IMR-90 (cell line): Measurements from ENCODE around the gene GNAZ. TPM values are rescaled to one million over a fixed set of nuclear protein-coding genes. Genes with fewer than 3 reads are reported as not detected.
A peak's percentile ranks its signal among the peaks of the same experiment; 100 is the strongest.

ENCODE experiments used
- ATAC-seq: fragments of 200-7000 bp; cut with Tn5 transposase; 2 replicates; pipeline ENCODE4 v1.9.1; 2020; ENCODE audit warnings: low read depth, mild to moderate bottlenecking, moderate library complexity
- BruUV-seq: library from RNA; stranded (reverse); fragments of 400-500 nt; replicated peaks from 2 replicates; lab custom pipeline; 2021; lab: Mats Ljungman, UMichigan
- CTCF ChIA-PET: fragments of 300-600 bp; formaldehyde crosslinking; extraction: SDS; loops from one replicate; lab custom pipeline; 2021; ENCODE audit warnings: antibody characterized with exemption; lab: Yijun Ruan, JAX
- POLR2A ChIA-PET: fragments of 300-600 bp; sonication (Branson Sonifier 250); formaldehyde crosslinking; loops from one replicate; lab custom pipeline; 2022; ENCODE audit warnings: antibody characterized with exemption; ENCODE audit not compliant: unreplicated experiment; lab: Charles Lee
- DNase-seq: peaks from one replicate; pipeline ENCODE4 v3.0.0; 2013
- H2AFZ ChIP-seq: replicated peaks from 2 replicates; pipeline ENCODE3; 2013; ENCODE audit warnings: low read length, mild to moderate bottlenecking; ENCODE audit not compliant: poor library complexity
- H2AK5ac ChIP-seq: 2 replicates; pipeline ENCODE4 v1.6.1; 2013; ENCODE audit warnings: low read depth, low read length, inconsistent platforms
- H2AK9ac ChIP-seq: replicated peaks from 2 replicates; pipeline ENCODE3; 2013; ENCODE audit warnings: mild to moderate bottlenecking, low read depth, low read length, moderate library complexity; ENCODE audit not compliant: poor library complexity
- H2BK120ac ChIP-seq: 2 replicates; pipeline ENCODE4 v1.6.1; 2013; ENCODE audit warnings: low read depth, low read length, inconsistent platforms
- H2BK15ac ChIP-seq: 3 replicates; pipeline ENCODE4 v1.6.1; 2013; ENCODE audit warnings: low read depth, low read length, inconsistent platforms
- H2BK20ac ChIP-seq: 2 replicates; pipeline ENCODE4 v1.6.1; 2013; ENCODE audit warnings: low read depth, mild to moderate bottlenecking, inconsistent platforms, low read length, moderate library complexity
- H2BK5ac ChIP-seq: 2 replicates; pipeline ENCODE4 v1.6.1; 2013; ENCODE audit warnings: mild to moderate bottlenecking, low read depth, low read length, inconsistent platforms; ENCODE audit not compliant: poor library complexity, severe bottlenecking
- H3K14ac ChIP-seq: replicated peaks from 2 replicates; pipeline ENCODE4 v1.6.1; 2013; ENCODE audit warnings: low read depth, low read length, inconsistent platforms
- H3K18ac ChIP-seq: 2 replicates; pipeline ENCODE4 v1.6.1; 2013; ENCODE audit warnings: low read depth, low read length, control low read depth
- H3K23ac ChIP-seq: 2 replicates; pipeline ENCODE4 v1.6.1; 2013; ENCODE audit warnings: low read depth, low read length, inconsistent platforms
- H3K27ac ChIP-seq: 2 replicates; pipeline ENCODE4 v1.5.1; 2013; ENCODE audit warnings: mild to moderate bottlenecking, control low read depth, low read length; ENCODE audit not compliant: insufficient read depth
- H3K27me3 ChIP-seq: 2 replicates; pipeline ENCODE4 v1.6.1; 2013; ENCODE audit warnings: low read length; ENCODE audit not compliant: control insufficient read depth, insufficient read depth
- H3K36me3 ChIP-seq: 2 replicates; pipeline ENCODE4 v1.6.1; 2013; ENCODE audit warnings: low read length, mixed read lengths; ENCODE audit not compliant: control insufficient read depth, insufficient read depth
- H3K4ac ChIP-seq: 2 replicates; pipeline ENCODE4 v1.6.1; 2013; ENCODE audit warnings: low read depth, low read length, inconsistent platforms
- H3K4me1 ChIP-seq: 2 replicates; pipeline ENCODE4 v1.6.1; 2013; ENCODE audit warnings: low read length, mixed read lengths; ENCODE audit not compliant: control insufficient read depth, insufficient read depth
- H3K4me2 ChIP-seq: 2 replicates; pipeline ENCODE4 v1.6.1; 2013; ENCODE audit warnings: low read depth, mild to moderate bottlenecking, control low read depth, low read length, moderate library complexity
- H3K4me3 ChIP-seq: 2 replicates; pipeline ENCODE4 v1.5.1; 2013; ENCODE audit warnings: low read depth, mild to moderate bottlenecking, control low read depth, low read length, moderate library complexity; ENCODE audit not compliant: insufficient read depth
- H3K56ac ChIP-seq: 2 replicates; pipeline ENCODE4 v1.6.1; 2013; ENCODE audit warnings: low read length, inconsistent platforms; ENCODE audit not compliant: insufficient read depth; ENCODE audit errors: extremely low read depth
- H3K79me1 ChIP-seq, 2 experiments: 2 replicates each; pipeline ENCODE4 v1.6.1; 2013; ENCODE audit warnings: low read length in 2 of 2, inconsistent platforms in 1 of 2, low read depth in 1 of 2
- H3K9ac ChIP-seq: 2 replicates; pipeline ENCODE4 v1.6.1; 2013; ENCODE audit warnings: low read depth, low read length, control low read depth
- H3K9me1 ChIP-seq: 2 replicates; pipeline ENCODE4 v1.6.1; 2013; ENCODE audit warnings: low read length, inconsistent platforms; ENCODE audit not compliant: insufficient read depth
- H3K9me3 ChIP-seq: 2 replicates; pipeline ENCODE4 v1.6.1; 2013; ENCODE audit warnings: low read length; ENCODE audit not compliant: control insufficient read depth, insufficient read depth
- H4K20me1 ChIP-seq: 2 replicates; pipeline ENCODE4 v1.6.1; 2013; ENCODE audit warnings: low read length, inconsistent platforms; ENCODE audit not compliant: insufficient read depth
- H4K5ac ChIP-seq: 2 replicates; pipeline ENCODE4 v1.6.1; 2013; ENCODE audit warnings: mild to moderate bottlenecking, low read depth, low read length, control low read depth
- H4K8ac ChIP-seq, 2 experiments: 2 replicates each; pipeline ENCODE4 v1.6.1; 2013; ENCODE audit warnings: low read depth in 2 of 2, low read length in 2 of 2, control low read depth in 1 of 2, inconsistent platforms in 1 of 2
- H4K91ac ChIP-seq: 2 replicates; pipeline ENCODE4 v1.6.1; 2013; ENCODE audit warnings: low read depth, low read length, inconsistent platforms; ENCODE audit not compliant: insufficient read depth
- BHLHE40 ChIP-seq: fragments of 150-350 bp; IDR thresholded peaks from 2 replicates; pipeline ENCODE4 v1.6.1; 2016; ENCODE audit warnings: mild to moderate bottlenecking, low read depth, low read length
- CHD1 ChIP-seq: IDR thresholded peaks from 2 replicates; pipeline ENCODE4 v1.6.1; 2012; ENCODE audit warnings: low read depth, low read length, improper control_type of control experiment
- ELK1 ChIP-seq: fragments of 150-350 bp; IDR thresholded peaks from 2 replicates; pipeline ENCODE4 v1.6.1; 2016; ENCODE audit warnings: low read depth, mild to moderate bottlenecking, low read length, moderate library complexity, borderline replicate concordance
- MAFK ChIP-seq: IDR thresholded peaks from 2 replicates; pipeline ENCODE4 v1.6.1; 2012; ENCODE audit warnings: low read depth, low read length, improper control_type of control experiment
- MAZ ChIP-seq: IDR thresholded peaks from 2 replicates; pipeline ENCODE4 v1.6.1; 2012; ENCODE audit warnings: low read depth, mild to moderate bottlenecking, low read length, improper control_type of control experiment, moderate library complexity, borderline replicate concordance
- MXI1 ChIP-seq: IDR thresholded peaks from 2 replicates; pipeline ENCODE4 v1.6.1; 2012; ENCODE audit warnings: low read depth, mild to moderate bottlenecking, low read length, moderate library complexity, borderline replicate concordance
- NFE2L2 ChIP-seq: fragments of 150-350 bp; IDR thresholded peaks from 2 replicates; pipeline ENCODE4 v1.6.1; 2016; ENCODE audit warnings: low read depth, mild to moderate bottlenecking, low read length
- POLR2A ChIP-seq: IDR thresholded peaks from 2 replicates; pipeline ENCODE4 v1.6.1; 2012; ENCODE audit warnings: mild to moderate bottlenecking, low read depth, low read length
- RAD21 ChIP-seq: IDR thresholded peaks from 2 replicates; pipeline ENCODE4 v1.6.1; 2012; ENCODE audit warnings: low read length, improper control_type of control experiment
- SMC3 ChIP-seq: fragments of 150-350 bp; IDR thresholded peaks from 2 replicates; pipeline ENCODE4 v1.6.1; 2016; ENCODE audit warnings: low read depth, mild to moderate bottlenecking, antibody characterized with exemption, low read length, moderate library complexity
- WGBS, 2 experiments: methylation state at CpG; one replicate each; pipeline versions ENCODE4 v1.1.5 to v1.1.7; 2013; ENCODE audit warnings: missing lambda C conversion rate in 2 of 2; ENCODE audit not compliant: insufficient read length in 1 of 2; ENCODE audit errors: extremely low coverage in 2 of 2; 5-methylcytosine and 5-hydroxymethylcytosine counted together
- dilution Hi-C: fragments of 300-500 bp; cut with HindIII; formaldehyde crosslinking; loops from one replicate; pipeline ENCODE4 v1.14.3; 2018; ENCODE audit warnings: low sequenced_read_pairs; ENCODE audit not compliant: unreplicated experiment
- in situ Hi-C: fragments of 300-500 bp; cut with MboI; formaldehyde crosslinking; loops from 3 replicates; pipeline ENCODE4 v1.14.3; 2019; ENCODE audit warnings: low sequenced_read_pairs, inconsistent platforms, mixed read lengths
- intact Hi-C: fragments of 100-400 bp; cut with micrococcal nuclease; formaldehyde crosslinking; loops from 2 replicates; pipeline ENCODE4 v1.10.0; 2022
- polyA plus RNA-seq, 3 experiments: library from polyadenylated mRNA; depleted of rRNA; stranded (reverse); fragments of >200 nt; gene quantifications; 2 replicates each; pipeline ENCODE4 v1.2.3, GENCODE V29; 2012; ENCODE audit warnings: low replicate concordance in 1 of 3
- total RNA-seq: library from RNA; depleted of rRNA; stranded (reverse); fragments of >200 nt; gene quantifications from 2 replicates; pipeline ENCODE4 v1.2.3, GENCODE V29; 2012

GNAZ gene
- total and polyA plus RNA-seq, 2 of the 4 experiments (the other 2 are of a cell fraction) = 1.5 to 2.5 TPM

- no peaks in the 10 kb centered on the region for H3K9me1 ChIP-seq
- no peaks in the 10 kb centered on the region; the same call in 1 of the 2 replicates for H4K20me1 ChIP-seq
- H3K79me1 ChIP-seq = no peaks in the 10 kb centered on the region
- no peak overlapping the region for H4K8ac ChIP-seq
- H3K36me3 ChIP-seq = no peaks in the 10 kb centered on the region
- no peak overlapping the region for H2BK15ac ChIP-seq
- BruUV-seq = no TSS peak
- in situ Hi-C loops = no loop called here
- H3K4me1 ChIP-seq = no peaks in the 10 kb centered on the region
- CTCF ChIA-PET = no interaction called here
- DNase-seq (no peak), ATAC-seq (no peak)
- H3K27me3 ChIP-seq = peaks cover 6% of the 10 kb centered on the region; the same call in 1 of the 2 replicates
- no peak overlapping the region for H2BK120ac ChIP-seq
- H3K4me3 ChIP-seq = no peak overlapping the region
- H4K5ac ChIP-seq = no peak overlapping the region
- no peak overlapping the region for H2AK9ac ChIP-seq
- H3K4ac ChIP-seq = no peak overlapping the region
- POLR2A ChIA-PET = no interaction called here
- no peak overlapping the region for H4K91ac ChIP-seq
- H3K18ac ChIP-seq = no peak overlapping the region
- H2AFZ ChIP-seq = peak overlapping the region; percentile 32
- no peak overlapping the region for H2BK5ac ChIP-seq
- TF ChIP-seq NFE2L2 (no peak), MAZ (no peak), RAD21 (no peak), MXI1 (no peak), BHLHE40 (no peak), MAFK (no peak), POLR2A (no peak), ELK1 (no peak), SMC3 (no peak), CHD1 (no peak)
- intact Hi-C loops = no loop called here
- no peak overlapping the region for H3K9ac ChIP-seq
- no peak overlapping the region for H3K23ac ChIP-seq
- H3K4me2 ChIP-seq = no peak overlapping the region
- no peak overlapping the region for H2AK5ac ChIP-seq
- no peaks in the 10 kb centered on the region for H3K9me3 ChIP-seq
- WGBS, 2 experiments = 70% methylated on average over 10 of the region's 18 CpGs; no CpG with 5 or more reads in 1 of the 2 experiments
- dilution Hi-C loops = no loop called here
- no peak overlapping the region for H3K14ac ChIP-seq
- H3K56ac ChIP-seq = no peak overlapping the region
- no peak overlapping the region for H3K27ac ChIP-seq
- H2BK20ac ChIP-seq = no peak overlapping the region
These were observed 45.6 kb downstream of the GNAZ start for GRCh38 chr22:23115825-23116494.
